NCI-H345 (cell line): ENCODE results near the gene PARD6B.
"Not testable (repeated sequence)": the region's sequence is repeated elsewhere in the genome, so short reads cannot be mapped to it uniquely, and the experiment has no call there.

Experiments
- DNase-seq: peaks from one replicate; lab custom pipeline; 2025; lab: John Stamatoyannopoulos, UW

PARD6B gene

GRCh38 chr20:50799890-50800550 is 68.6 kb downstream of the PARD6B start:
- no peak for DNase-seq

- DNase-seq = not testable (repeated sequence)
Observed at GRCh38 chr20:50800986-50801746, 69.8 kb downstream of the PARD6B start.

GRCh38 chr20:50801747-50802125 is 70.4 kb downstream of the PARD6B start:
- DNase-seq = no peak

GRCh38 chr20:50802289-50802688 is 70.9 kb downstream of the PARD6B start:
- no peak for DNase-seq

GRCh38 chr20:50804437-50805348 is 73.3 kb downstream of the PARD6B start:
- DNase-seq = no peak

GRCh38 chr20:50805349-50805684 is 73.9 kb downstream of the PARD6B start:
- DNase-seq = no peak

GRCh38 chr20:50806126-50806768 is 74.9 kb downstream of the PARD6B start:
- DNase-seq = no peak
